NCI-H748 treated with DMSO at 0.1 percent for 48 hours (cell line): ENCODE results near the gene GPX8.
A peak's percentile ranks its signal among the peaks of the same experiment; 100 is the strongest.

Experiments
- DNase-seq: peaks from one replicate; lab custom pipeline; 2025; lab: John Stamatoyannopoulos, UW

The GPX8 gene

GRCh38 chr5:55159763-55160492 is at the start of gene GPX8:
Gene GPX8 (plus strand): TSS chr5:55160171. CDS start chr5:55160193, 22 bp downstream.
- DNase-seq: peak; percentile 41

GRCh38 chr5:55110217-55110616 is 49.8 kb upstream of the GPX8 start:
- no peak for DNase-seq

- DNase-seq: no peak
These were observed 46.6 kb upstream of the GPX8 start for GRCh38 chr5:55113327-55113726.

- no peak for DNase-seq
These were observed 45.9 kb upstream of the GPX8 start for GRCh38 chr5:55114061-55114460.

- no peak for DNase-seq
These were observed 36.6 kb upstream of the GPX8 start for GRCh38 chr5:55123365-55123764.

GRCh38 chr5:55134053-55134722 is 25.8 kb upstream of the GPX8 start:
- DNase-seq: no peak

GRCh38 chr5:55136521-55136920 is 23.4 kb upstream of the GPX8 start:
- DNase-seq: no peak

GRCh38 chr5:55140908-55141665 is 18.9 kb upstream of the GPX8 start:
- no peak for DNase-seq

- no peak for DNase-seq
These were observed 17.9 kb upstream of the GPX8 start for GRCh38 chr5:55141945-55142690.

GRCh38 chr5:55143624-55144023 is 16.3 kb upstream of the GPX8 start:
- no peak for DNase-seq

GRCh38 chr5:55146080-55146479 is 13.9 kb upstream of the GPX8 start:
- DNase-seq: no peak

- DNase-seq: peak; percentile 76
These were observed 13.3 kb upstream of the GPX8 start for GRCh38 chr5:55146543-55147151.

GRCh38 chr5:55149308-55149795 is 10.6 kb upstream of the GPX8 start:
- no peak for DNase-seq

- DNase-seq: no peak
These were observed 7.8 kb upstream of the GPX8 start for GRCh38 chr5:55151923-55152842.

GRCh38 chr5:55154873-55155272 is 5.1 kb upstream of the GPX8 start:
- no peak for DNase-seq

GRCh38 chr5:55160493-55161209 is 680 bp downstream of the GPX8 start:
- no peak for DNase-seq

GRCh38 chr5:55162666-55163065 is 2.7 kb downstream of the GPX8 start:
- DNase-seq: no peak

GRCh38 chr5:55171471-55171870 is 11.5 kb downstream of the GPX8 start:
- DNase-seq: no peak

GRCh38 chr5:55172051-55172899 is 12.3 kb downstream of the GPX8 start:
- DNase-seq: peak; percentile 91
